HG02943 (cell line): Measurements from ENCODE around the gene PSMA6.
"Not testable (repeated sequence)": the region's sequence is repeated elsewhere in the genome, so short reads cannot be mapped to it uniquely, and the experiment has no call there.

Experiments
- ATAC-seq: cut with Tn5 transposase; IDR thresholded peaks from one replicate; pipeline ENCODE4 v1.9.1; 2021; ENCODE audit warnings: mild to moderate bottlenecking, low read depth, moderate library complexity; ENCODE audit not compliant: unreplicated experiment

Gene PSMA6

DNA sequence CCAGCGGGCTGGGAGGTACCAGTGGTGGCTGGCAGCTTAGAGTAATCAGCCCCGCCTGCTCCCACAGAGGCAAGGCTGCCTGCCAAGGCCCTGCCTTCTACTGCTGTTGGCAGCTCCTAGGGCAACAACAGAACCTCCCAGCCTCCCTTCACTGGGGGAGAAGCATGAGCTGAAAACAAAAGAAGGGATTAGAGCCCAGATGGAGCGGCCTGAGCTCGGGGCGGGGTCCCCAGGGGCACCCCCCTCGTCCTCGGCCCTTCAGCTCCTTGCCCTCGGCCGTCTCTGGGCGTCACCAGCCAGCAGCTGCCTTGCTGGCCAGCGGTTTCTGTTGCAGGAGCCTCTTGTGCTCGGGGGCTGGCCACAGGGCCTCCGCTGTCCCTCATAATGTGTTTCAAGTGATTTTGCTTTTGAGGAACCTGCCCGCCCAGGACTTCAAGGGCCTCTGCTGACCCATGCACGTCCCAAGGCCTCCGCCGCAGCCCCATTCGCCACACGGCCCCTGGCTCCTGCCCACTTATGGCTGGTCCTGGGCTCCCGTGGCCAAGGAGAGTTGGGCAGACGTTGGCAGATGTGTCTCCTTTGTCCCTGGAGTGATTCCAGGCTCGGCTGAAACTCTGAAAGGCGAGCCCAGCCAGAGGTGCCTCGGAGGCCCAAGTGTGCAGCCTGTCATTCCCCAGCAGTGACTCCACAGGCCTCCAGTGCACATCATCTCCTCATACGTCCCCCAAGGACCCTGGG, 49.7 kb downstream of the PSMA6 start:
- no peak for ATAC-seq

DNA sequence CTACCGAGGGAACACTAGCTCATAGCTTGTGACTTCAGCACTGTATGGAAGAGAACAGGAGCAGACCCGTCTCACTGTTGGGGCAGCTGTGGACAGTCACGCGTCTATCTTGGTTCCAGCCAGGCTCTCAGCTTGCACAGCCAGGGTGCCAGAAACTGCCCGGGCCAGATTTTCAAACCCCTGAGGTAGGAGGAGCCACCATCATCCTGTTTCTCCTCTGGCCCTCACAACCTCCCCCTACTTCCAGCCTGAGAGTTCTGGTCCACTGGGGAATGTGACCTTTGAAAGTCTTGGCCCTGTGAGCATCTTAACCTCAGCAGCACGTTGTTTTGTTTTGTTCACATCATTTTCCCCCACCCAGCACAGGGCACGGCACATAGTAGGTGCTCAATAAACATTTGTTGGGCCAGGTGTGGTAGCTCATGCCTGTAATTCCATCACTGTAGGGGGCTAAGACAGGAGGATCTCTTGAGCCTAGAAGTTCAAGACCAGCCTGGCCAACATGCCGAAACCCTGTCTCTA, 50.4 kb downstream of the PSMA6 start:
- no peak for ATAC-seq

DNA sequence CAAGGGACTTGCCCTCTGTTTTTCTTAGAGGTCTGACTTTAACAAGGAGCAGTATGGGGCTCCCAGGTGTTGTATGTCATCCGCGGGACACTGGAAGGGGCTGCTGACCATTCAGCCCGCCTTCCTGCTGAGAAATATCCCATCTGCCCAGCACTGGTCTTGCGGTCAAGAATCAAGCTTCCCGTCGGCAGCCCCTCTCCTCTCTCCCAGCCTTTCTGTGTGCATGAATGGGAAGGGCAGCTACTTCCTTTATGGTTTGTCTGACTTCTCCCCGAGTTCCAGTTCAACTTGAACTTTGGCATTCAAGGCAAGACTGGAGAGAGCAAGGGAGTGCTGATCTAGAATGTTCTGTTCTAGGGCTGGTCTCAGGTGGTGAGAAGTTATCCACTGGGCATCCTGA, 51.5 kb downstream of the PSMA6 start:
- no peak for ATAC-seq

DNA sequence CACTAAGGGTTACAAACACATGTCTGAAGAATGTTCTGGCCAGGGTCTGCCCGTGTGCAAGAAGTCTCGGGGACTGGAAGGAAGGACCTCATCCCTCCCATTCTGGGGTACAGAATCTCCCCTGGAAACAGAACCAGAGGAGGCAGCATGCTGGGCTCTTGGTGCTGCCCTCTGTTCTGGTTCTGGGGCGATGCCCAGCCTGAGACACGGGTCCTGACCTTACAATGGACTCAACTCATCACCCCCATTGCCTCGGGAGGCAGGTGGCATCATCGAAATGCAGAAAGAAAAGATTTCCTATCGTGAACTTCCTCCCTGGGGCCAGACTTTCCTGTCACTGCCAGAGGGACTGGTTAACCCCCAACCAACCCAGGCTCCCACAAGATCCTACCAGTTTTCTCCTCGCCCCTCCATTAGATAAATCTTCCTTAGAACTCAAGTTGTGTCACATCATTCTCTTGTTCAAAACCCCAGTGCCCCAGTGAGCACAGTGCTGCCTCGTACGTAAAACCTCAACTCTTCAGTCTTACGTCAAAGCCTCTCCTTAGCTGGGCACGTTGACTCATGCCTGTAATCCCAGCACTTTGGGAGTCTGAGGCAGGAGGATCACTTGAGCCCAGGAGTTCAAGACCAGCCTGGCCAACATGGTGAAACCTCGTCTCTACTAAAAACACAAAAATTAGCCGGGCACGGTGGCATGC, 52.1 kb downstream of the PSMA6 start:
- no peak for ATAC-seq

GRCh38 chr14:35346738-35347322, 54.6 kb downstream of the PSMA6 start:
- no peak for ATAC-seq

DNA sequence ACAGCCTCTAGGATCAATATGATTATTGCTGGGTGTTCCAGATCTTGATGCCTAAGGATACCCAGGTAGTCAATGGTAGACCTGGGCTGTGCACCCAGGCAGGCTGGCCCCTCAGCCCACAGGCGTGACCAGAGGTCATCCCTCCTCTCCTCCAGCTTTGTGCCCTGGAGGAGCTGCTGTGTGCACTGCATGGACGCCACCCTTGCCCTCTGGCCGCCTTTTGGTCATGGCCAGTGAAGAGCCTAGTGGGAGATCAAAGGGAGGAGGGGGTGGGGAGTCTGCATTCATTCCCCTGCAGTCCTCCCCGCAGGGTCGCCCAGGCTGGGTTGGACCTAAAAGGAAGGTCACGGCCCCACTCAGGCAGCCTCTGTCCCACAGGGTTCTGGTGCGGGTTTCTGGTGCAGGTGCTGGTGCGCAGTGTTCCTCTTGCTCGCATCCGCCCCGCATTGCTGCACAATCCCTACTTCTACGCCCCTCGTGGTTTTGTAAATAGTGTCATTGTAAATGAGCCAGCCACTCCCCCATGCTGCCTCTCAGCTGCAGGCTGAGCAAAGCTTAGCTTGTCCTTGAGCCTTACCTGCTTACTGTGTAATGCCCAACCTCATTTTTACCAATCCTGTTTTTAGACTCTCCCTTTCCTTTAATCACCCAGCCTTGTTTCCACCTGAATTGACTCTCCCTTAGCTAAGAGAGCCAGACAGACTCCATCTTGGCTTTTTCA, 55.3 kb downstream of the PSMA6 start:
- no peak for ATAC-seq

DNA sequence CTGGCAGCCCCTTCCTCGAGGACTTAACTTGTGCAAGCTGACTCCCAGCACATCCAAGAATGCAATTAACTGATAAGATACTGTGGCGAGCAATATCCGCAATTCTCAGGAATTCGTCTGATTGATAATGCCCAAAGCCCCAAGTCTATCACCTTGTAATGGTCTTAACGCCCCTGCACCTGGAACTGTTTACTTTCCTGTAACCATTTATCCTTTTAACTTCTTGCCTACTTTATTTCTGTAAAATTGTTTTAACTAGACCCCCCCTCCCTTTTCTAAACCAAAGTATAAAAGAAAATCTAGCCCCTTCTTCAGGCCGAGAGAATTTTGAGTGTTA, 55.8 kb downstream of the PSMA6 start:
- ATAC-seq = not testable (repeated sequence)

- ATAC-seq = no peak
These were observed 57.5 kb downstream of the PSMA6 start for GRCh38 chr14:35349496-35350365.

GRCh38 chr14:35351497-35351896, 59.3 kb downstream of the PSMA6 start:
- no peak for ATAC-seq

DNA sequence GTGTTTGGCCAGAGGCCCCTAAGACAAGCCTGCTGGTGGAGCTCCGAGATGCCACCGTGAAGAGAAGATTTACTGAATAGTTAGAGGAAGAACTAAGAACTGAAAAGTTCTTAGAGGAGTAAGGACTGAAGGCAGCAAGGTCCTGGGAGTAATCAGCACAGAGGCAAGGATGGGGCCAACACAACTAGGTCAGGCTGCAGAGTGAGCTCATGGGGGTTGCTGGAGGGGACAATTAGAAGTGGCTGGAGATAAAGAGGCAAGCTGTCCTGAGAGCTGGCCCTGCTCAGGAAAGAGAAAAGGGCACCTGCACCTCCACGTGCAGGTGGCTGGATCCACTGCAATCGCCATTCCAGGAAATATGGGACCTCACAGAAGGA, 59.7 kb downstream of the PSMA6 start:
- ATAC-seq = no peak

- ATAC-seq = no peak
These were observed 60.4 kb downstream of the PSMA6 start for GRCh38 chr14:35352274-35353233.

GRCh38 chr14:35353409-35354172, 61.4 kb downstream of the PSMA6 start:
- ATAC-seq = no peak

GRCh38 chr14:35355235-35355634, 63.1 kb downstream of the PSMA6 start:
- ATAC-seq = not testable (repeated sequence)

DNA sequence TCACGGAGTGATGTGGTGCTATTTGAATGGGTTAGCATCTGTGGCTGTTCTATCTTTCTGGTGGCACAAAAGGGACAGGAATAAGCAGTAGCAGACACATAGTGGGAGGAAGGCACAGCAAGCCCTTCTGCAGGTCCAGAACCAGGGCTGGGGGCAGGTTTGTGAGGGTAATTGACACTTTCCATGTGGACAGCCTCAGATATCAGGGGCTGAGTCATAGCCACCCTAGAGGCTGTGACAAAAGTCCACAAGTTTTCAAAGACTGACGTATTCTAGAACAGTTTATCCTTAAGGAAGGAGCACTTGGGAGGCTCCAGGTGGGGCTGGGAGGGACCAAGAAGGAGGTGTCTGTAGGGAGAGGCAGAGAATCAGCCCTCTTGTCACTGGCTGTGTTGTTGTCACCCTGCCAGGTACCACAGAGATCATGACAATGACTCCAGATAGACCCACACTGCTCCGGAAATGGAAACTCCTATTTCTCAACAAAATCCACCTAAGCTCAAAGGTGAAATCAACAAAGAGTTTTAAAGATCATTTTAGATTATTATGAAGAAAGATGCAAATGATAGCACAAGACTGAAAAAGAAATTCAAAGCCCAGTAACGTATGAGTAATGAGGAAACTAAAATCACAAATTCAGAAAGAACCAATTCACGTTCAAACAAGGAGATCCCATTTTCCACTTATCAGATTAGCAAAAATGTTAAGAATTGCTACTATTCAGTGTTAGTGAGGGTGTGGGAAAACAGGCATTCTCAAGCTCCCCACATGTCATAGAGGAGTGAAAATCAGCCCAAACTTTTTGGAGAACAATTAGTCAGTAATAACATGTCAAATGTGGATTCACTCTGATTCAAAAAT, 64.0 kb downstream of the PSMA6 start:
- no peak for ATAC-seq

DNA sequence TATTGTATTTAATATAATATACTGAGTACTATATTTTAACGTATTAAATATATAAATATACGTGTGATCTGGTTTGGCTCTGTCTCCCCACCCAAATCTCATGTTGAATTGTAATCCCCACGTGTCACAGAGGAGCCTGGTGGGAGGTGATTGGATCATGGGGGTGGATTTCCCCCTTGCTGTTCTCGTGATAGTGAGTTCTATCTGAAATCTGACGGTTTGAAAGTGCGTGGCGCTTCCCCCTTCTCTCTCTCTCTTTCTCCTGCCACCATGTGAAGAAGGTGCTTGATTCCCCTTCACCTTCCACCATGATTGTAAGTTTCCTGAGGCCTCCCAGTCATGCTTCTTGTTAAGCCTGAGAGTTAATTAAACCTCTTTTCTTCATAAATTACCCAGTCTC, 67.5 kb downstream of the PSMA6 start:
- not testable (repeated sequence) for ATAC-seq

GRCh38 chr14:35361141-35361480, 68.9 kb downstream of the PSMA6 start:
- ATAC-seq = no peak

DNA sequence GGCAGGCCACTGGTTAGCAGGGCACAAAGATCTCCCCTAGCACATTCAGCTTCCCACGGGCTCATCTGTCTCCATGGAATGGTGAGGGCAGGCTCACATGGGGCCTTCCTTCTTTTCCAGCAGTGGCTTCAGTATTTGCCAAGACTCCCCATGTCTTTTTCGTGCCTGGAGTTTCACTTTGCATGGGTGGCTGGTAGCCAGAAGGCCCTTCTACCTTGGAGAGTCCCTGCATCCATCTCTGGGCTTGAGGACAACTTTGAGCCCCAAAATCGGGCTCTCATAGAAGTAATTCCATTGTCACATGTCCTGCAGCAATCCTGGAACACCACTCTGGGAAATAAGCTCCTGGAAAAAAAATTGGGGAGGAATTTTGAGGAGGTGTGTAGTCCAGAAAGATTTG, 70.3 kb downstream of the PSMA6 start:
- no peak for ATAC-seq
